Progenitor cell of endocrine pancreas (in vitro differentiated cells): ENCODE measurements around the gene LGI2. TPM values are rescaled to one million over a fixed set of nuclear protein-coding genes. Genes with fewer than 3 reads are reported as not detected.

Experiments used
- DNase-seq: peaks from one replicate; pipeline ENCODE4 v3.0.0; 2021; ENCODE audit warnings: low spot score; ENCODE audit not compliant: unreplicated experiment
- H3K27ac Mint-ChIP-seq: 2 replicates; pipeline ENCODE4 v1.8.0; 2021; ENCODE audit warnings: mild to moderate bottlenecking, moderate library complexity, mixed read lengths
- H3K27me3 Mint-ChIP-seq: 2 replicates; pipeline ENCODE4 v1.8.0; 2021; ENCODE audit warnings: mixed read lengths
- H3K36me3 Mint-ChIP-seq: 2 replicates; pipeline ENCODE4 v1.8.0; 2022; ENCODE audit warnings: mixed read lengths; ENCODE audit not compliant: insufficient read depth
- H3K4me1 Mint-ChIP-seq: 2 replicates; pipeline ENCODE4 v1.8.0; 2021; ENCODE audit warnings: low read depth, mixed read lengths
- H3K4me3 Mint-ChIP-seq: 2 replicates; pipeline ENCODE4 v1.8.0; 2021; ENCODE audit warnings: low read depth, mild to moderate bottlenecking, moderate library complexity, mixed read lengths
- H3K9me3 Mint-ChIP-seq: 2 replicates; pipeline ENCODE4 v1.8.0; 2021; ENCODE audit warnings: low read depth, mixed read lengths
- long read RNA-seq: library from polyadenylated mRNA; unstranded; transcript quantifications from one replicate; pipeline ENCODE4 v2.0.0, GENCODE V29; 2020
- total RNA-seq: library from RNA; stranded (reverse); gene quantifications from 2 replicates; pipeline ENCODE4 v1.2.1, GENCODE V29; 2021
- TF ChIP-seq, protein P1 (sequence below): fragments of 200-600 bp; sonication (generic); IDR thresholded peaks from one replicate; pipeline ENCODE4 v1.5.0; 2021; ENCODE audit warnings: antibody characterized with exemption, mild to moderate bottlenecking; ENCODE audit not compliant: unreplicated experiment

LGI2 gene, protein sequence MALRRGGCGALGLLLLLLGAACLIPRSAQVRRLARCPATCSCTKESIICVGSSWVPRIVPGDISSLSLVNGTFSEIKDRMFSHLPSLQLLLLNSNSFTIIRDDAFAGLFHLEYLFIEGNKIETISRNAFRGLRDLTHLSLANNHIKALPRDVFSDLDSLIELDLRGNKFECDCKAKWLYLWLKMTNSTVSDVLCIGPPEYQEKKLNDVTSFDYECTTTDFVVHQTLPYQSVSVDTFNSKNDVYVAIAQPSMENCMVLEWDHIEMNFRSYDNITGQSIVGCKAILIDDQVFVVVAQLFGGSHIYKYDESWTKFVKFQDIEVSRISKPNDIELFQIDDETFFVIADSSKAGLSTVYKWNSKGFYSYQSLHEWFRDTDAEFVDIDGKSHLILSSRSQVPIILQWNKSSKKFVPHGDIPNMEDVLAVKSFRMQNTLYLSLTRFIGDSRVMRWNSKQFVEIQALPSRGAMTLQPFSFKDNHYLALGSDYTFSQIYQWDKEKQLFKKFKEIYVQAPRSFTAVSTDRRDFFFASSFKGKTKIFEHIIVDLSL
- total RNA-seq = 17.4 and 19.8 TPM in 2 replicates
- long read RNA-seq, full-length matches to known transcripts = 4 of 18 reads
- long read RNA-seq, partial matches to known transcripts = 2 of 18 reads
- long read RNA-seq, other reads (novel, unspliced or antisense) = 12 of 18 reads

DNA sequence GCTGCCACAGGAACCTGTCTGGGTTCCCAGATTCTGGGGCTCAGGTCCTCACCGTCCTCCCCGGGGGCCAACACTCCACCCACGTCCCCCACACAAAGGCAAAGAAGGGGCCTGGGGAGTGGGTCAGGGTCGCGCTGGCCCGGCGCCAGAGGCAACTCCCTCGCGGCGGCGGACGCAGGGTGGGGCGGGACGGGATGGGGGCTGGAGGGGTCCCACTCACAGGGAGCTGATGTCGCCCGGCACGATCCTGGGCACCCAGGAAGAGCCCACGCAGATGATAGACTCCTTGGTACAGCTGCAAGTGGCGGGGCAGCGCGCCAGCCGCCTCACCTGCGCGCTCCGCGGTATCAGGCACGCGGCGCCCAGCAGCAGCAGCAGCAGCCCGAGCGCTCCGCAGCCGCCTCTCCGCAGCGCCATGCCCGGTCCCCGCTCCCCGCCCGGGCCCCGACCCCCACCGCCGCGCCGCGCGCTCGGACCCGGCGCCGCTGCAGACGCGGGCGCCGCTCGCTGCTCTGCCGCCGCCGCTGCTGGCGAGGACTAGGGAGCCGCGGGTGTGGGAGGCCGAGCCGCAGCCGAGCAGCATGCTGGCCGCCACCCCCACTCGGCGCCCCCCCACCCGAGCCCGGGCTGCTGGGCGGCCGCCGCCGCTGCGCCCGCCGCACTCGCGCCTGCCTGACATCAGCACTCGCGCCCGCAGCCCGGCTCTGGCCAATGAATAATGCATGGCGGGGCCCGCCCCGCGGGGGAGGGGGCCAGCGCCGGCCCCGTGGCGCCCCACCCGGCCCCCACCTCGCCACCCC lies at the start of gene LGI2:
LGI2 (minus strand) TSS at position 670 of the 800 bp plus-strand sequence; CDS start at position 417, 253 bp downstream.
- peaks cover 8% of the 10 kb centered on the region for H3K4me1 Mint-ChIP-seq
- H3K36me3 Mint-ChIP-seq = peaks cover 3% of the 10 kb centered on the region
- peak; percentile 41 for DNase-seq
- TF ChIP-seq, protein P1, sequence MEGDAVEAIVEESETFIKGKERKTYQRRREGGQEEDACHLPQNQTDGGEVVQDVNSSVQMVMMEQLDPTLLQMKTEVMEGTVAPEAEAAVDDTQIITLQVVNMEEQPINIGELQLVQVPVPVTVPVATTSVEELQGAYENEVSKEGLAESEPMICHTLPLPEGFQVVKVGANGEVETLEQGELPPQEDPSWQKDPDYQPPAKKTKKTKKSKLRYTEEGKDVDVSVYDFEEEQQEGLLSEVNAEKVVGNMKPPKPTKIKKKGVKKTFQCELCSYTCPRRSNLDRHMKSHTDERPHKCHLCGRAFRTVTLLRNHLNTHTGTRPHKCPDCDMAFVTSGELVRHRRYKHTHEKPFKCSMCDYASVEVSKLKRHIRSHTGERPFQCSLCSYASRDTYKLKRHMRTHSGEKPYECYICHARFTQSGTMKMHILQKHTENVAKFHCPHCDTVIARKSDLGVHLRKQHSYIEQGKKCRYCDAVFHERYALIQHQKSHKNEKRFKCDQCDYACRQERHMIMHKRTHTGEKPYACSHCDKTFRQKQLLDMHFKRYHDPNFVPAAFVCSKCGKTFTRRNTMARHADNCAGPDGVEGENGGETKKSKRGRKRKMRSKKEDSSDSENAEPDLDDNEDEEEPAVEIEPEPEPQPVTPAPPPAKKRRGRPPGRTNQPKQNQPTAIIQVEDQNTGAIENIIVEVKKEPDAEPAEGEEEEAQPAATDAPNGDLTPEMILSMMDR = no peak
- H3K9me3 Mint-ChIP-seq = no peaks in the 10 kb centered on the region
- peak within 1 kb of the TSS; percentile 79 for H3K27ac Mint-ChIP-seq
- peak within 1 kb of the TSS; percentile 78 for H3K4me3 Mint-ChIP-seq
- H3K27me3 Mint-ChIP-seq = peaks cover 43% of the 10 kb centered on the region

DNA sequence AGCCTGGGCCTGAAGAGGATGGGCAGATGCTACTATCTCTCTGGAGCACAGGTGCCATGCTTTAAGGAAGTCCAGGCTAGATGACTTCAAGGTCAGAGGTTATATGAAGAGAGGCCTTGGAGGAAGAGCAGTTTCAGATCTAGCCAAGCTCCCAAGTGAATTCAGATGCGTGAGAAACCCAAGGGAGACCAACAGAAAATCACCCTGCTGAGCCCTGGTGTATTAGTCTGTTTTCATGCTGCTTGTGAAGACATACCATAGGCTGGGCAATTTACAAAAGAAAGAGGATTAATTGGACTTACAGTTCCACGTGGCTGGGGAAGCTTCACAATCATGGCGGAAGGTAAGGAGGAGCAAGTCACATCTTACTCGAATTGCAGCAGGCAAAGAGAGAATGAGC lies 47.8 kb upstream of the LGI2 start:
- no peak for DNase-seq
- Mint-ChIP-seq H3K36me3 (no peaks in the 10 kb centered on the region), H3K27ac (no peak overlapping the region), H3K9me3 (no peaks in the 10 kb centered on the region), H3K27me3 (peaks cover 3% of the 10 kb centered on the region), H3K4me3 (no peak overlapping the region), H3K4me1 (peaks cover 41% of the 10 kb centered on the region)
- TF ChIP-seq, protein P1 = no peak

DNA sequence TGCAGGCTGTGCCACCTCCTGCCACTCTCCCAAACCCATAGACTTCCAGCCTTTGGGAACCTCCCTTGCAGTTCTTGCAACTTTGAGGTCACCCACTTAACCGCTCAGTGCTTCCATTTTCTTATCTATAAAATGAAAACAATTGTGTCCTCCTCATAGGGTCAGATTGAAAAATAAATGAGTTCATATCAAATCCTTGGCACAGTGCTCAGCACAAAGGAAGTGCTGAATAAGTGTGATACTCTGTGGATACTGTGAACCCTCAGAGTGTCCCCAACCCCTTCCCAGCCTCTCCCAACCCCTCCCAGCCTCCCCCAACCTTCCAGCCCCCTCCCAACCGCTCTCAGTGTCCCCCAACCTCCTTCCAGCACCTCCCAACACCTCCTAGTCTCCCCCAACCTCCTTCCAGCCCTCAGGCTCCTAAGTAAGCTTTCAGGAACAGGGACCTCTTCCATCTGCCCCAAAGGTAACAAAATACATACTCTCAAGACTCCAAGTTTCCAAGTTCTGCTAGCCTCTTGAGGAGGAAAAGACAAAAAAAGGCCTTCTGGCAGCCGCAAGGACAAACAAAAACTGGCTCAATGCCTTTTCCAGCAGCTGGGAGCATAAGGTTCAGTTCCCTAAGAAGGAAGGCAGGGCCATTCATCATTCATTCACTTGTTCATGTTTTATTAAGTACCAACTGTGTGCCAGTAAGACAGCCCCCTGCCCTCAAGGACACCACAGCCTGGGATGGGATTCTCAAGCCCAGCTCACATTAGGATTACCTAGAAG lies 46.1 kb upstream of the LGI2 start:
- Mint-ChIP-seq H3K9me3 (peaks cover 2% of the 10 kb centered on the region), H3K36me3 (no peaks in the 10 kb centered on the region), H3K4me3 (no peak overlapping the region), H3K27ac (peak overlapping the region; percentile 52), H3K4me1 (peaks cover 26% of the 10 kb centered on the region), H3K27me3 (peaks cover 3% of the 10 kb centered on the region)
- no peak for DNase-seq
- TF ChIP-seq, protein P1 = no peak

DNA sequence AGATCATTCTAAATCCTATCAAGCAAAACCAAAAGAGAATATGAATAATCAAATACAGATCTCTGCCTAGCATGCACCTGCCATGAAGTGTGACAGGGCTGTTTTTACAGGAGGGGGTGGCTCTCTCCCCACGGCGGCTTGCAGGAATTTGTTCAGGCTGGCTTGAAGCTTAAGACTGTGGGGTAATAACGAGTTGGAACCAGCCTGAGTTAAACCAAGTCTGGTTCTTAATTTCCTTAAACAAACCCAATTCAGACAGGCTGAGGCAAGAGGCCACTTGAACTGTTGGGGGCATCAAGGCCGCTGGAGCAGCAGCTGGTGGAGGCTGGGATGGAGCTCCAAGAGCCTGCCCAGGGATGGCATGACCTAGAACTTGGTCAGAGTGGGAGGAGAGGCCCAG lies 45.1 kb upstream of the LGI2 start:
- TF ChIP-seq, protein P1 = no peak
- peaks cover 21% of the 10 kb centered on the region for H3K4me1 Mint-ChIP-seq
- no peak overlapping the region for H3K4me3 Mint-ChIP-seq
- H3K9me3 Mint-ChIP-seq = peaks cover 2% of the 10 kb centered on the region
- peak overlapping the region; percentile 39 for H3K27ac Mint-ChIP-seq
- no peaks in the 10 kb centered on the region for H3K36me3 Mint-ChIP-seq
- no peak for DNase-seq
- H3K27me3 Mint-ChIP-seq = peaks cover 3% of the 10 kb centered on the region
